ENCODE results near the gene CYP46A1. TPM values are rescaled to one million over a fixed set of nuclear protein-coding genes. Genes with fewer than 3 reads are reported as not detected.

Gene CYP46A1
- total RNA-seq, 1 experiment from 2014 or later, result 0.59 TPM

GRCh38 chr14:99698236-99698635 is 14.1 kb downstream of the CYP46A1 start:
- Histone ChIP-seq H2BK15ac (ENCODE audit: low read depth, low read length) (no peak overlapping the region), H3K4ac (ENCODE audit: low read depth, low read length) (no peak overlapping the region), H4K5ac (ENCODE audit: insufficient read length, low read depth, low read length) (no peak overlapping the region), H3K4me2 (ENCODE audit: insufficient read depth, insufficient read length, low read length) (no peak overlapping the region), H3K23me2 (ENCODE audit: insufficient read length, low read depth, low read length, poor library complexity, severe bottlenecking) (no peaks in the 10 kb centered on the region), H2BK5ac (ENCODE audit: insufficient read length, low read length) (no peak overlapping the region), H3K27ac (ENCODE audit: insufficient read length, low read depth, low read length) (no peak overlapping the region), H3K9me3 (ENCODE audit: control insufficient read depth, low read depth, low read length) (peaks cover 5% of the 10 kb centered on the region), H4K91ac (ENCODE audit: insufficient read length, low read depth, low read length) (no peak overlapping the region), H3K18ac (ENCODE audit: insufficient read length, low read depth, low read length) (no peak overlapping the region), H3K56ac (ENCODE audit: insufficient read length, low read depth, low read length) (no peak overlapping the region), H3K27me3 (ENCODE audit: insufficient read depth, low read length) (no peaks in the 10 kb centered on the region), H3K79me2 (ENCODE audit: insufficient read depth, low read length) (no peaks in the 10 kb centered on the region), H4K20me1 (ENCODE audit: control insufficient read depth, insufficient read depth, insufficient read length) (no peaks in the 10 kb centered on the region), H4K8ac (replicated peaks; ENCODE audit: insufficient read length, low read depth, low read length) (no peak overlapping the region), H3K9ac (ENCODE audit: extremely low read depth, insufficient read length, low read length) (no peak overlapping the region), H3K79me1 (ENCODE audit: insufficient read depth, low read depth, low read length, poor library complexity, severe bottlenecking) (no peaks in the 10 kb centered on the region), H2BK20ac (ENCODE audit: low read depth, low read length, poor library complexity, severe bottlenecking) (no peak overlapping the region), H3K14ac (ENCODE audit: insufficient read depth, low read length) (no peak overlapping the region), H2BK120ac (ENCODE audit: low read depth, low read length, poor library complexity, severe bottlenecking) (no peak overlapping the region), H2BK12ac (ENCODE audit: insufficient read length, low read depth, low read length) (no peak overlapping the region), H3K4me1 (ENCODE audit: insufficient read depth, low read length) (no peaks in the 10 kb centered on the region), H3K23ac (ENCODE audit: insufficient read length, low read depth, low read length) (no peak overlapping the region), H2AK5ac (ENCODE audit: insufficient read length, low read length) (no peak overlapping the region), H3T11ph (ENCODE audit: low read length) (no peak overlapping the region), H2AFZ (ENCODE audit: low read length) (no peak overlapping the region)
- no peak for TF ChIP-seq CTCF (conservative IDR thresholded peaks at IDR 0.05)
- Mint-ChIP-seq H3K36me3 (ENCODE audit: insufficient read depth in 1 of 3, low read depth in 3 of 3) (peaks cover 5 to 12% (median 7%) of the 10 kb centered on the region in 3 experiments), H3K27ac (no peak overlapping the region), H3K4me3 (no peak overlapping the region), H3K27me3 (ENCODE audit: low read depth) (peaks cover 2% of the 10 kb centered on the region; the same call in 1 of the 2 replicates), H3K9me3 (peaks cover 10 to 12% of the 10 kb centered on the region in 2 experiments), H3K4me1 (no peaks in the 10 kb centered on the region)
- WGBS (ENCODE audit: extremely low coverage, insufficient read length, low lambda C conversion rate), result no CpG with 5 or more reads among the region's 6 CpGs
- DNase-seq, result no peak

Measured in H9 (cell line).